ENCODE measurements around the gene TSPAN17. TPM values are rescaled to one million over a fixed set of nuclear protein-coding genes. Genes with fewer than 3 reads are reported as not detected.

TSPAN17 gene
- total and polyA plus RNA-seq, 2 experiments from 2014 or later, result 30.2 to 32.3 TPM

DNA sequence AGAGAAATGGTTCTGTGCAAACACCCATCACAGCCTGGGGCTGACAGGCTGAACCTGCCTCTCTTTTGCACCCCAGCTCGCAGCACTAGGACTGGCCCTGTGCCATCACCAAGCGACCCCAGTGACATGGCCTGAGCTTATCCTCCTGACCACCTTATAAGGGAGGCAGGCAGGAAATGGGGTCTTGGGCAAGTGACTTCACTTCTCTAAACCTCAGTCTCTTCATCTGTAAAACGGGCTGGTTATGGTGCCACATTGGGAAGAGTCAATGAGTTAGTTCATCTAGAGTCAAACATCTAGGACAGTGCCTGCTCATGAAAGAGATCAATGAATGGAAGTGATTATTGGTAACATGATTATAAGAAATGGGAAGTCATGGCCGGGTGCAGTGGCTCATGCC is 23.1 kb upstream of the TSPAN17 start:
- TF ChIP-seq, protein P1, sequence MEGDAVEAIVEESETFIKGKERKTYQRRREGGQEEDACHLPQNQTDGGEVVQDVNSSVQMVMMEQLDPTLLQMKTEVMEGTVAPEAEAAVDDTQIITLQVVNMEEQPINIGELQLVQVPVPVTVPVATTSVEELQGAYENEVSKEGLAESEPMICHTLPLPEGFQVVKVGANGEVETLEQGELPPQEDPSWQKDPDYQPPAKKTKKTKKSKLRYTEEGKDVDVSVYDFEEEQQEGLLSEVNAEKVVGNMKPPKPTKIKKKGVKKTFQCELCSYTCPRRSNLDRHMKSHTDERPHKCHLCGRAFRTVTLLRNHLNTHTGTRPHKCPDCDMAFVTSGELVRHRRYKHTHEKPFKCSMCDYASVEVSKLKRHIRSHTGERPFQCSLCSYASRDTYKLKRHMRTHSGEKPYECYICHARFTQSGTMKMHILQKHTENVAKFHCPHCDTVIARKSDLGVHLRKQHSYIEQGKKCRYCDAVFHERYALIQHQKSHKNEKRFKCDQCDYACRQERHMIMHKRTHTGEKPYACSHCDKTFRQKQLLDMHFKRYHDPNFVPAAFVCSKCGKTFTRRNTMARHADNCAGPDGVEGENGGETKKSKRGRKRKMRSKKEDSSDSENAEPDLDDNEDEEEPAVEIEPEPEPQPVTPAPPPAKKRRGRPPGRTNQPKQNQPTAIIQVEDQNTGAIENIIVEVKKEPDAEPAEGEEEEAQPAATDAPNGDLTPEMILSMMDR (IDR thresholded peaks at IDR 0.05; ENCODE audit: low read depth, low read length), result no peak
- H3K27me3 ChIP-seq, result peaks cover 34% of the 10 kb centered on the region
- H3K36me3 ChIP-seq, result no peaks in the 10 kb centered on the region
- DNase-seq (ENCODE audit: low read depth in 1 of 2, low spot score in 1 of 2), result no peak
- H3K27ac ChIP-seq, result no peak overlapping the region
- H3K4me1 ChIP-seq (ENCODE audit: low read depth), result peaks cover 5% of the 10 kb centered on the region
- H3K9me3 ChIP-seq (ENCODE audit: low read depth), result no peaks in the 10 kb centered on the region
- no peak overlapping the region for H3K4me3 ChIP-seq

- Histone ChIP-seq H3K27ac (no peak overlapping the region), H3K36me3 (no peaks in the 10 kb centered on the region), H3K27me3 (peaks cover 34% of the 10 kb centered on the region), H3K9me3 (ENCODE audit: low read depth) (no peaks in the 10 kb centered on the region), H3K4me1 (ENCODE audit: low read depth) (peaks cover 5% of the 10 kb centered on the region), H3K4me3 (no peak overlapping the region)
- no peak for DNase-seq (ENCODE audit: low read depth in 1 of 2, low spot score in 1 of 2)
- TF ChIP-seq, protein P1 (IDR thresholded peaks at IDR 0.05; ENCODE audit: low read depth, low read length), result no peak
These were observed 22.3 kb upstream of the TSPAN17 start for GRCh38 chr5:176624938-176625337.

GRCh38 chr5:176625512-176625911 is 21.8 kb upstream of the TSPAN17 start:
- H3K4me1 ChIP-seq (ENCODE audit: low read depth), result peaks cover 5% of the 10 kb centered on the region

GRCh38 chr5:176625966-176626875 is 21.1 kb upstream of the TSPAN17 start:
- peaks cover 40% of the 10 kb centered on the region for H3K27me3 ChIP-seq
- H3K4me1 ChIP-seq (ENCODE audit: low read depth), result peaks cover 5% of the 10 kb centered on the region
- H3K36me3 ChIP-seq, result no peaks in the 10 kb centered on the region
- H3K27ac ChIP-seq, result no peak overlapping the region
- TF ChIP-seq, protein P1 (IDR thresholded peaks at IDR 0.05; ENCODE audit: low read depth, low read length), result no peak
- H3K9me3 ChIP-seq (ENCODE audit: low read depth), result no peaks in the 10 kb centered on the region
- DNase-seq (ENCODE audit: low read depth in 1 of 2, low spot score in 1 of 2), result no peak
- H3K4me3 ChIP-seq, result no peak overlapping the region

More at GRCh38 chr5:176625512-176625911, 21.8 kb upstream of the TSPAN17 start:
- Histone ChIP-seq H3K36me3 (no peaks in the 10 kb centered on the region), H3K27ac (no peak overlapping the region), H3K27me3 (peaks cover 34% of the 10 kb centered on the region), H3K9me3 (ENCODE audit: low read depth) (no peaks in the 10 kb centered on the region), H3K4me3 (no peak overlapping the region)
- TF ChIP-seq, protein P1 (IDR thresholded peaks at IDR 0.05; ENCODE audit: low read depth, low read length), result no peak
- no peak for DNase-seq (ENCODE audit: low read depth in 1 of 2, low spot score in 1 of 2)

- no peak overlapping the region for H3K4me3 ChIP-seq
- DNase-seq (ENCODE audit: low read depth in 1 of 2, low spot score in 1 of 2), result no peak
- peaks cover 46% of the 10 kb centered on the region for H3K27me3 ChIP-seq
- H3K4me1 ChIP-seq (ENCODE audit: low read depth), result no peaks in the 10 kb centered on the region
- H3K36me3 ChIP-seq, result no peaks in the 10 kb centered on the region
- H3K27ac ChIP-seq, result no peak overlapping the region
- H3K9me3 ChIP-seq (ENCODE audit: low read depth), result no peaks in the 10 kb centered on the region
- TF ChIP-seq, protein P1 (IDR thresholded peaks at IDR 0.05; ENCODE audit: low read depth, low read length), result no peak
These were observed 20.4 kb upstream of the TSPAN17 start for GRCh38 chr5:176626876-176627236.

All from cardiac muscle cell (in vitro differentiated cells and primary cell).